ENCODE measurements around the gene PRTG.
"Not testable (repeated sequence)": the region's sequence is repeated elsewhere in the genome, so short reads cannot be mapped to it uniquely, and the experiment has no call there.

PRTG gene

GRCh38 chr15:55694652-55695150 lies 48.3 kb downstream of the PRTG start:
- DNase-seq: no peak

DNA sequence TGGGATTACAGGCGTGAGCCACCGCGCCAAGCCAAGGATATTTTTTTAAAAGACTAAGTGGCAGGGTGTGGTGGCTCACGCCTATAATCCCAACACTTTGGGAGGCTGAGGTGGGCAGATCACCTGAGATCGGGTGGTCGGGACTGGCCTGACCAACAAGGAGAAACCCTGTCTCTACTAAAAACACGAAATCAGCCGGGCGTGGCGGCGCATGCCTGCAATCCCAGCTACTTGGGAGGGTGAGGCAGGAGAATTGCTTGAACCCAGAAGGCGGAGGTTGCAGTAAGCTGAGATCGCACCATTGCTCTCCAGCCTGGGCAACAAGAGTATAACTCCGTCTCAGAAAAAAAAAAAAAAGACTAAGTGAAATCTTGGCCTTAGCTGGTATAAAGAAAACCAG lies 49.8 kb downstream of the PRTG start:
- DNase-seq: not testable (repeated sequence)

GRCh38 chr15:55687792-55688191 lies 55.2 kb downstream of the PRTG start:
- no peak for DNase-seq

DNA sequence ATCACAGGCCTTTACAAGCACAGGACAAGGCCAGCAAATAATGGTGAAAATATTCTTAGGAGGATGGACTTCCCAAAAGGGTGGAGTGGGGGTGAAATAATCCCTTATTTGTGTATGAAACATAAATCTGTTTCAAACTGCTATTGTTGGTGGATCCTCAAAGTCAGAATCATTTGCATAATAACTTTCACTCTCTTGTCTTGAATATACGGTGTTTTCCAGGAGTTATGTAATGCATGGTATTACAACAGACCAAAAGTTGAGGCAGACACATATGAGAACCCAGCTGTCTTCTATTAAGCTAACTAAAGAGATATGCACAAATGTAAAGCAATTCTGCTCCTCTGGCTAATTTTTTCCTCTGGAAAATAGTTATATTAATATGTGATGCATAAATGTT lies 57.7 kb downstream of the PRTG start:
- DNase-seq: no peak

DNA sequence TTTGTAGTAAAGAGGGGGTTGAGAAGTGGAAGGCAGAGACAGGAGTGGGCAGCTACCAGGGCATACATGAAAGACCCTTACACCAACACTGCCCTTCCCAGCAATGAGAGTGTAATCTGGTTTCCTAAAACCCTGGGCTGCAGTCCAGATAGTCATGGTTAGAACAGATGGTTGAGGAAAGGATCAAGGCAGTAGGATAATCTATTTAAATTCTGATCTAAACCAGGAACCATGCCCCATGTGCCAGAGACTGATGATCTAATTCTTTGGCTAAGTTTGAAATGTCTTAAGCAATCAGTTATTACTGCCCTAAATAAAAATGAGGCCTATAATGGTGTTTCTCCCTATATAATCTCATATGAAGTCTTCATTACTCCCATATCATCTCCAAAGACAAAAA lies 59.6 kb downstream of the PRTG start:
- no peak for DNase-seq

- no peak for DNase-seq
Observed at GRCh38 chr15:55681631-55682030, 61.3 kb downstream of the PRTG start.

DNA sequence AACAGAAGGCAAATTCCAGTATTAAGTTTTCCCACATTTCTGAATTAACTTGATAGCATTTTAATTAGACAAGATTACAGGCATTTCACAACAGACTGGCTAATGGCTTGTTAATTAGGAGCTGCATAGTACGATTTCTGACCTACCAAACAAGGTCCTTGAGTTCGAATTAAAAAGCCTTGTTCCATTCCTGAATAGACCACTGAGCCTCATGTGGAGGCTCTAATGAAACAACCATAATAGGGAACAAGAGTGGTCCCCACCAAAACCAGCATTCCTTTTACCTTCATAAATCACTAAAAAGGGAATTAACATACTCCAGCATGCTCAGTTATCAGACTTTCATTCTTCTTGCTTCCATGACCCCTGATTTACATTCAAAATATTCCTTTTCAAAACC lies 66.4 kb downstream of the PRTG start:
- no peak for DNase-seq

DNA sequence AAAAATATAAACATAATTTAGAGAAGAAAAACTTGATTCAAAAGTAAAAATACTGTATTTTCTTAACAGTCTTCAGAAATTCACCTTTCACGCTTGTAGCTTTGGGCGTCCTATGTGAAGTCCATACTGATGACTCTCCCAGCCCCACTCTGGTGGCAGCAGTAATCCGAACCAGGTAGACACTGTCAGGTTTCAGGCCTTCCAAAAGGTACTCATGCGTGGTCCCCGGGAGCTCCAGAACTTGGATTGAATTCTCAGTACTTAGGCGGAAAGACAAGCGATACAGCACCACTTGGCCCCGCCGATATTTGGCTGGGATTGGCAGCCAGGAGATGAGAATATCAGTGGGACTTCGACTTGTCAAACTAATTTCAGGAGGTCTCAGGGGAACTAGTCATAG lies 69.7 kb downstream of the PRTG start:
- no peak for DNase-seq

DNA sequence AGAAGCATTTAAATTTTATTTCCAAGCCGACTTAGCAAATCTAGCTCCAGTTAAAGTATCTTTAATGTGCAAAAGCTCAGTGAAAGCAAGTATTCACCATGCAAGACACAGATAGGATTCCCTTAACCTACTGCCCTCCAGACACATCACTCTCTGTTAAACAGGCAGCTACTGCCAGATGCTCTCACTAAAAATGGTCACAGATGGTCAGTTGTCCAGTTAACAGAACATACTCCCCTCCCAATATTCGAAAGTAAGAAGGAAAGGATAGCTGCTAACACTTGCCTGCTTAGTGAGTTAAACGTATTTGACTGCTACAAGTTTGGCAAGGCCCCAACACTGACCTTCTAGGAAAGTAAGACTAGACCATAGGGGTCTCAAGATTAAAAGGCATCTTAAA lies 73.7 kb downstream of the PRTG start:
- DNase-seq: no peak

- no peak for DNase-seq
Observed at GRCh38 chr15:55665605-55666227, 77.2 kb downstream of the PRTG start.

DNA sequence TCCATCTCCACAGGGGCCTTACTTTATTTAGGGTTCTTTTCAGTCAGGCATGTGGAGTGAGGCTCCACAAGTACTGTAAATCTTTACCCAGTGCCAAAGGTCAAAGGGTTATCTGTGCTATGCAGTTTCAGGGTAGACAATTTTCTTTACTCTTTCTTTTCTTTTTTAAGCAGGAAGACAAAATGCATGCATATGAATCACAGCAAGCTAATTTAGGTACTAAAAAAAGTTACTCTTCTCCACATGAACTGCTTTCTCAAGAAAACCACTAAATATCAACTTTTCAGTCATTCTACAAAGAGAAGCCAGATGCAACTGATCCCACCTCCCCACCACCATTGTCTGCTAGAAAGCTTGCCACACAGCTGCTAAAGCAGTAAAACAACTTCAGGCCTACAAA lies 81.5 kb downstream of the PRTG start:
- DNase-seq: no peak

DNA sequence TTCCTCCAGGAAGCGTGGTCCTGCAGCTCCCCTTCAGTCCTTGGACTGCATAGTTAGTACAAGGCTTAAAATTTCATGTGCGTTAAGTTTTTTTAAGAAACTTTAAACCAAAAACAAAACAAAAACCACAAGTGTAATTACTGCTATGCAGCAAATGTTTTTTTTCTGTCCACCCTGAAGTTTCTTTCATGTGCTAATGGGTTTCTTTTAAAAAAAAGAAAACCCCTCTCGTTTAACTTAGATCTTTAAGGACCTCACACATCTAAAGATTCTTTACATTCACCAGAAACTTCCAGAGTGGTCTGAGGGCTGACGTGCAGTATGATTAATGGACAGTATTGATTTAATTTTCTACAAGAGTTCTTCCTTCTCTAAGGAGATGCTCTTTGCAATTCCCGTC lies 82.8 kb downstream of the PRTG start:
- DNase-seq: no peak

GRCh38 chr15:55659481-55659880 lies 83.5 kb downstream of the PRTG start:
- no peak for DNase-seq

- no peak for DNase-seq
Observed at GRCh38 chr15:55658886-55659285, 84.1 kb downstream of the PRTG start.

GRCh38 chr15:55654561-55655031 lies 88.4 kb downstream of the PRTG start:
- DNase-seq: no peak

GRCh38 chr15:55652909-55653495 lies 90.0 kb downstream of the PRTG start:
- DNase-seq: no peak

DNA sequence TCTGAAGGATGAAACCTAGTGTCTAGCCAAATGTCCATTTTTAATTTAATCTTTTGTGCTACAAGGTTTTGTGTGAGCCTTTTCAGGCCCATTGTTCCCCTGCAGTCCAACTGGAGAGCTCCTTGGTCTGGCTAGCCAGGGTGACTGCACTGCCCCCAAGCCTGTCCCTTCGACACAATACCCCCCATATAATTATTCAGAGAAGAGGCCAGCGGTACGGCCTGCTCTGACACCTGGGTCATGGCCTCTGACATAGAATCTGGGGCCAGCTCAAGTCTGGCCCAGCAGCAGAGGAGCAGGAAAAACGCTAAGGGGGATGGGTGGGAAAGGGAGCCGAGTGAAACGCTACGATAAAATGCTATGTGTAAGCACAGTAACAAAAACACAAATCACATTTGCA lies 90.6 kb downstream of the PRTG start:
- DNase-seq: no peak

DNA sequence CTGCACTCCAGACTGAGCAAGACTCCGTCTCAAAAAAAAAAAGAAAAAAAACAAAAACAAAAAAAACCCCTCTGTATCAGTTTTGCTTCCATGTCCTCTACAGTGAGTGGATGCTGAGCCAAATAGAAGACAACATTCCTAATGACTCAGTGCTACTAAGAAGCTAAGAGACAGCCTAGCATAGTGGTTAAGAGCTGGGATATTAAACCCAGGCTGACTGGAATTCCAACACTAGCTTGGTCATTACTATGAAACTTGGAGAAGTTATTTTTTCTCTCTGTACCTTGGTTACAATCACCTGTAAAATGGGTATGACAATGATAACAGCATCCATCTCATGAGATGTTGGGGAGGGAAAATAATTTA lies 93.9 kb downstream of the PRTG start:
- DNase-seq: no peak

- DNase-seq: no peak
Observed at GRCh38 chr15:55638764-55639163, 104.2 kb downstream of the PRTG start.

DNA sequence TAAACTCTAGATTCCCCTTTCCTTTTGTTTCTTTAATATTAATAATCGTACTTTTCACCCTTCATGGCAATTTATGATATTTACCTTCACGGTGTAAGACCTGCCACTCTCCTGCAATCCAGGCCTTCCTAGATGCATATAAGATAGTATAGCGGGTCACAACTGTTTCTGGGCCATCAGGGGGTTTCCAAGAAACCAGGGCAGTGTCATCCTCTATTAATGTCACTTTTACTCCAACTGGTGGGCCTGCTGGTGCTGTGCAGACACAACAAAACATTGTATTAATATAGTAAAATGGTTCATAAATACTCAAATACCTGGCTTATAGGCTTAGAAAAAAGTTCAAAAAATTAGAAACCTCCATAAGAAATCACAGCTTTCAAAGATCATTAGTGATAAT lies 105.9 kb downstream of the PRTG start:
- no peak for DNase-seq

- no peak for DNase-seq
Observed at GRCh38 chr15:55633731-55634130, 109.2 kb downstream of the PRTG start.

DNA sequence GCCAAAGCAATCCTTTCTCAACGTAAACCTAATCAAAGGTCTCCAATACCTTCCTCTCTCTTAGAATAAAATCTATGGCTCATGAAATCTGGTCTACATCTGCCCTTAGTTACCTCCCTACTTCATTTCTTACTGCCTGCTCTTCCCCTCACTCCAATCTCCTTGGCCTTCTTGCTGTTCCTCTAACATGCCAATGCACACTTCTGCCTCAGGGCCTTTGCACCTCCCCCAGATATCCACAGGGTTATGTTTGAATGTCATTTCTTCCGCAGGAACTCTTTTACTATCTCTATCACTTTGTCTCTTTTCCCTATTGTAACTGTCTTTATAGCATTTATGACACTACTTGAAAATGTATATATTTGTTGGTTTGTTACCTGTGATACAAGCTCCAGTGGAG lies 110.5 kb downstream of the PRTG start:
- no peak for DNase-seq

DNA sequence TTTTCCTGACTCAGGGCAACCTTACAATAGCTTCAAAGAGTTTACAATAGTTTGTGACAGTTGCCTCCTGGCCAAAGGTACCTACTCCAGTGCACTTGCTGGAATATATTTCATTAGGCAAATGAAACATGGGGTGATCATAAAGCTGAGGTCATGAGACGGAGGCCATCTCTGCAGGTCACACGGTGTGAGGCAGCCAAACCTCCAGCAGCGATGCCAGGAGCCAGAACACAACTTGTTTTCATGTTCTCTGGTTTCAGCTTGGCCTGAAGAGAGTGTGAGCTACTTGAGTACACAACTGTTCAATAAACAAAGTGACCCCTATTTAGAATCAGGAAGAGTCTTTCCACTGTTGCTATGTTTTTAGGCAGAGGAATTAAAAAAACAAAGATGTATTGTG lies 112.1 kb downstream of the PRTG start:
- no peak for DNase-seq

- DNase-seq: no peak
Observed at GRCh38 chr15:55628369-55628730, 114.6 kb downstream of the PRTG start.

DNA sequence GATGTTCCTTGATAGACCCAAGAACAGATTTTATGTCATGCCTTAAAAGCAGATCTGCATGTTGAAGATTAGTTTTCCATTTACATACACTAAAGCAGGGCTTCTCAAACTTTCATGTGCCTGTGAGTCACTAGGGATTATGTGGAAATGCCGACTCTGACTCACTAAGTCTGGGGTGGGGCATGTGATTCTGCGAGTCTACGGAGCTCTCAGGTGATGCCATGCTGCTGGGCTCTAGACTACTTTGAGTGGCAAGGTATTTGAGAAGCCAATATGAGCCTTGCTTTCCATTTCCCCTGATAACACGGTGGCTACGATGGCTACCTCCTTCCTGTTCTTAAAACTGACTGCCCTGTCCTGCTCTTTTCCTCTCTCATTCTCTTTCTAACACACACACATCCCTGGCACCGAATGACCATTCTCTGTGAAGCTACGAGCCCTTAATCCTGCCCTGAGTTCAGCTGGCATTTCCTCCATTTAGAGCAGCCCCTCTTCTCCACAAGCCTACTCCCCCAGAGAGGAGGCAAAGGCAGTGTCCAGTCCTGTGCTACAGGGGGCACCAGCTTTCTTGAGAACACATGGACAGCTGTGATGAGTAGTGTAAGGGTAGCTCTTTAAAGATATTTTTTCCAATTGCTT lies 115.1 kb downstream of the PRTG start:
- DNase-seq: no peak
